Left renal pelvis (tissue), 4 donors: Measurements from ENCODE around the gene VPS16. TPM values are rescaled to one million over a fixed set of nuclear protein-coding genes. Genes with fewer than 3 reads are reported as not detected.
"Not testable (repeated sequence)": the region's sequence is repeated elsewhere in the genome, so short reads cannot be mapped to it uniquely, and the experiment has no call there.

Source experiments
- DNase-seq, 4 donors: peaks; one replicate each; pipeline ENCODE4 v3.0.0-alpha.2; 2013; ENCODE audit warnings: low read depth in 4 of 4, low spot score in 3 of 4
- polyA plus RNA-seq, 4 donors: library from polyadenylated mRNA; unstranded; fragments of 120-200 nt; gene quantifications; one replicate each; pipeline ENCODE4 v1.2.1, GENCODE V29; 2013; ENCODE audit not compliant: insufficient read length in 4 of 4

The VPS16 gene
- polyA plus RNA-seq, 4 donors, result 30.2 to 41.0 (median 37.3) TPM

DNA sequence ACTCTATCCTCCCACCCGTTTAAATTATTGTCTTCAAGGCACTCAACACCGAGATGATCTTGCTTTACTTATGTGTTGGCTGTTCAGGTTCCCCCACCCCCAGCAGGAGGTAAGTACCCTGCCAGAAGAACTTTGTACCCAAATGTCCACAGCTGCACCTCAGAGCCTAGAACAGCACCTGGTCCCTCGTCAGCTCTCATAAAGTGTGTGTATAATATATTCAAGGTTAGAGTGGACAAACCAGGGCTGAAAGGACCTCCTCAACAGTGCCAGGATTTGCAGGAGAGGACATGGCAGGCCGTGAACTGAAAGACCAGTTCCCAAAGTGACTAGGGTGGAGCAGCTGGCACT, 34.2 kb upstream of the VPS16 start:
- no peak for DNase-seq

DNA sequence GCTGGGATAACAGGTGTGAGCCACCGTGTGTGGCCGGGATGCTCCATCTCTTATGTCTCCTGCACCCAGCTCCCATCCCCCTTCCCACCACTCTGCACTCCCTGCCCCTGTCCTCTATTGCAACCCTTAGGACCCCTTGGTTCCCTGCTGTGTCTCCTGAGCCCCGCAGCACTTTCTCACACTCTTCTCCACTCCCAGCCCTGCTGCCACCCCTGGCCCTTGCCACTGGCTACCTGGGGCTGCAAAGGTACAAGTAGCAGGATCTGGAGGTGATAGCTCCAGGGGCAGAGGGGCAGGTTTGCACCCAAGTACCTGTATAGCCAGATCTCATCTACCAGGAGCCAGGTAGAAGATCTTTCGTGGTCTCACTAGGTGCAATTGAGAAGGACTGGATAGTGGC, 33.5 kb upstream of the VPS16 start:
- DNase-seq, result no peak

DNA sequence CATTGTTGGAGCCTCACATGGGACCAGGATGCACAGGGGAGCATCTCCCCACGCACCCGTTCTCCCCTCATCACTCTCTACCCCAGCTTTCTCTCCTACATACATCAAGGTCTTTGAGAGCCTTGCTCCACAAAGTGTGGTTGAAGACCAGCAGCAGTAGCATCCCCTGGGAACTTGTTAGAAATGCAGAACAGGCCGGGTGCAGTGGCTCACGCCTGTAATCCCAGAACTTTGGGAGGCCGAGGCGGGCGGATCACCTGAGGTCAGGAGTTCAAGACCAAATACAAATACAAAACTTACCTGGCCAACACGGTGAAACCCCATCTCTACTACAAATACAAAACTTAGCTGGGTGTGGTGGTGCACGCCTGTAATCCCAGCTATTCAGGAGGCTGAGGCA, 32.6 kb upstream of the VPS16 start:
- not testable (repeated sequence) for DNase-seq

DNA sequence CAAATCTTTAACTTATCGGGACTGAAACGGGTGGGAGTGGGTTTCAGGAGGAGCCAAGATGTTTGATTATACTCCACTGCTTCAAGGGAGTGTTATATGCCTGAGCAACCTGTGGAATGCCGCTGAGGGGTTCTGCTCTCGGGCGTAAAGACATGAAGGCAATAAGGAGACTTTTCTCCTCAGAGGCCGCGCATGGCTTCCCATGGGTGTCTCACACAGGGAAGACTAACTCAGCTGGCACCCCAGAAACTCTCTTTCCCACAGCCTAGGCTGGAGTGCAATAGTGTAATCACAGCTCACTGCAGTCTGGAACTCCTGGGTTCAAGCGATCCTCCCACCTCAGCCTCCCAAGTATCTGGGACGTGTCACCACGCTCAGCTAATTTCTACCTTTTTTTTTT, 30.9 kb upstream of the VPS16 start:
- DNase-seq, result no peak

DNA sequence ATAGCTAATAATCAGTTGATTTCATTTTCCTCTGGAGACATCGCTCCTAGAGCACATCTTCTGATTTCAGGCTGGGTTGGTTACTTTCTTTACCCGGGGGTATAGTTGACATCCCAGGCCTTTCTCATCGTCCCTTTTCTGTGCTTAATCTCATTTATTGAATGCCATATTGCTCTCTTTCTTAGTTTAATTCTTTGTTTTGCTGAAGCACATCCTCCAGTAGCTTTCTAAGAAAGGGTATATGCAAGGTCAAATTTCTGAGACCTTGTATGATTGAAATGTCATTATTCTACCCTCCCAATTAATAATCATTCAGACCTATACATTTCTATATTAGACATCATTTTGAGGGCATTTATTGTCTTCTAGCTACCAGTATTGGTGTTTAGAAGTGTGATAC, 28.4 kb upstream of the VPS16 start:
- no peak for DNase-seq

DNA sequence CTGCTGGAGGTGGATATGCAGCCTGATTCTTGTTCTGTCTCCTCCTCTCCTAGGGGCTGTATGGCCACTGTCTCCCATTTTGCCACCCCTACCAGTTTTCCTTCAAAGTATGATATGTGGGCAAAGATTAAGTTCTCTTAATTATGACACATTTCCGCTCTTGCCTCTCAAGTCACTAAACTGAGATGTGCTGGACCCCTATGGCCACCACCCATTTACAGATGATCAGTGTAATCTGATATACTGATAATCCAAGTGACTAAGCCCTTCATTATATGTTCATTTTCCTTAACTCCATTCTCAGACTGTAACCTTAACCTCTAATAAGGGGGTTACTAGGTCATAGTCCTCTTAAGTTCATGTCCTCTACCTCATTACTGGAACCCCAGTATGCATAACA, 26.5 kb upstream of the VPS16 start:
- no peak for DNase-seq

DNA sequence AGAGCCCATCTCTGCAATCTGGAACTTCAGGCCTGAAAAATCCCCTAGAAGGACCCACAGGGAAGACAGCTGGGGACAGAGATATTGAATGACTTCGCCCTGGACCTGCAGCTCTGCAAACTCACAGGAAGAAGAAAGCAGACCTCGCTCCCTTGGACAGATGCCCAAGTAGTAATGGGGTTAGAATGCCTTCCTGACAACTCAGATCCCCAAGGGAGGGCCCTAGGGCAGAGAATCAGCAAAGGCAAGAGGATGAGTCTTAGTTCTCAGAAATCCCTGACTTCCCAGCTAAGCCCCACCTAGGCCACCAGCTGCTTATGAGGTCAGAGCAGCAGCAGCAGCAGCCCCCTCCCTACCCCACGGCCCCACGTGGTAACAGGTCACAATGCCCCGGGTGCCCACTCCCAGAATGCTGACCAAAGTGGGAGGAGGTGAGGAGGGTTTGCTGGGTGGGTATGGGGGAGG, 25.9 kb upstream of the VPS16 start, which contains the start of gene C20orf141:
Gene C20orf141, plus strand, starts transcription at position 401 of the 465 bp plus-strand sequence. CDS start 198 bp downstream, outside the sequence.
- DNase-seq, result no peak

DNA sequence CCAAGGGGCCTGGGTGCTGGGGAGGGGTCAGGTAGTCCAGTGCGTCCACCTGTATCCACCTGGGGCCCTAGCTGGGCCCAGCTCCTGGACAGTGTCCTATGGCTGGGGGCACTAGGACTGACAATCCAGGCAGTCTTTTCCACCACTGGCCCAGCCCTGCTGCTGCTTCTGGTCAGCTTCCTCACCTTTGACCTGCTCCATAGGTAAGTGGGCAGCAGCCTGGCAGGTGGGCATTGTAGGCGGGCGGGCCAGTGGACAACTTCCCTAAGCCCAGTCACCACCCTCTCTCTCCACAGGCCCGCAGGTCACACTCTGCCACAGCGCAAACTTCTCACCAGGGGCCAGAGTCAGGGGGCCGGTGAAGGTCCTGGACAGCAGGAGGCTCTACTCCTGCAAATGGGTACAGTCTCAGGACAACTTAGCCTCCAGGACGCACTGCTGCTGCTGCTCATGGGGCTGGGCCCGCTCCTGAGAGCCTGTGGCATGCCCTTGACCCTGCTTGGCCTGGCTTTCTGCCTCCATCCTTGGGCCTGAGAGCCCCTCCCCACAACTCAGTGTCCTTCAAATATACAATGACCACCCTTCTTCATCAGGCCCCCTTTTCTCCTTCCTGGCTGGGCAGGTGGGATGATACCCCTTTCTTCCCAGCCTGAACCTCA, 25.2 kb upstream of the VPS16 start:
- no peak for DNase-seq

DNA sequence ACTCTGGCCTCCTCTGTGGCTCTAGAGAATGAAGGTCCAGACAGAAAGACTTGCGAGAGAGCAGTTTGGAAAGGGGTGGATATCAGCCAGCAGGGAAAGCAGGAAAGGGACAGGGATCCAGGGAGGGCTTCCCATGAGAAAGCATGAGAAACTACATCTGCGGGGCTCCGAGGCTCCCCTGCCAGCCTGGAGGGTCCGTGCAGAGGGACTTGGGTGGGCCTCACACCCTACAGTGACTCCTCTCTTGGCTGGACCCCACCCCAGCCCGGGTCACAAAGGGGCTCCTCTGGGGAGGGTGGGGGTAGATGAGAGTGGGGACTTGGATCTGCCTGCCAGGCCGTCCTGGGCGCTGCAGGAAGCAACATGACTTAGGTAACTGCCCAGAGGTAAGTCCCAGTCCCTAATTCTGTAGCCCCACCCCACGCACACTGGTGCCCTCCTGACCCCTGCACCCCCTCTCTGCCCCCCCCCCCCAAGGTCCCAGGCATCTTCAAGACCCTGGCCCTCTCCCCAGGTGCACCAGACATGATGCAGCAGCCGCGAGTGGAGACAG, 24.4 kb upstream of the VPS16 start, which contains the start of gene TMEM239:
Gene TMEM239, plus strand, starts transcription at position 335 of the 553 bp plus-strand sequence. Its CDS starts 191 bp downstream, at position 526.
- DNase-seq, result no peak

DNA sequence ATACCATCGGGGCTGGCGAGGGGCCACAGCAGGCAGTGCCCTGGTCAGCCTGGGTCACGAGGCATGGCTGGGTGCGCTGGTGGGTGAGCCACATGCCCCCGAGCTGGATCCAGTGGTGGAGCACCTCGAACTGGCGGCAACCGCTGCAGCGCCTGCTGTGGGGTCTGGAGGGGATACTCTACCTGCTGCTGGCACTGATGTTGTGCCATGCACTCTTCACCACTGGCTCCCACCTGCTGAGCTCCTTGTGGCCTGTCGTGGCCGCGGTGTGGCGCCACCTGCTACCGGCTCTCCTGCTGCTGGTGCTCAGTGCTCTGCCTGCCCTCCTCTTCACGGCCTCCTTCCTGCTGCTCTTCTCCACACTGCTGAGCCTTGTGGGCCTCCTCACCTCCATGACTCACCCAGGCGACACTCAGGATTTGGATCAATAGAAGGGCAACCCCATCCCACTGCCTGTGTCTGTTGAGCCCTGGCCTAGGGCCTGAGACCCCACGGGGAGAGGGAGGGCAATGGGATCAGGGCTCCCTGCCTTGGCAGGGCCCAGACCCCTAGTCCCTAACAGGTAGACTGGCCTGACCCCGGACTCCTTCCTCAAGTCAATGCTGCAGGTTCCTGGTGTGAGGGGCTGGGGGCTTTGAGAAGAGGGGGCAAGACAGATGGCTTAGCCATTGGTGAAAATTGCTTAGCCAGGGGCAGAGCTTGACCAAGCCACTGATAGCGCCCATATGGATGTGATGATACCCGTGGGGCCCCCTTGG, 23.8 kb upstream of the VPS16 start:
- no peak for DNase-seq

DNA sequence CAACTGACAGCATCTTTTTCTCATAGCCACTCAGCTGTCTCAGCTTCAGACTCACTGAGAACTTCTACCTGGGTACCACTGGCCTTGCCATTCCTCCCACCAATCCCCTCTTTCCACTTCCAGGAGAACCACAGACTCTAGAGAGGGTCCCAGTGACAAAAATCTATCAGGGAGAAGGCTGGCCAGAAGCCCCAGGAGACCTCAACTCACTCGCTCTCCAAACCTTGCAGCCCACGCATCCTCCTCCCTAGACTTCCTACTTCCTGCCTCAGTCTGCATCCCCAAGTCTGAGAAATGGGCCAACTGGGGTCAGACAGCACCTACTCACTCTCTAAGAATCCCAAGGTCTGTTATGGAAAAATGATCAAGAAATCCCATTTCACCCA, 23.2 kb upstream of the VPS16 start:
- DNase-seq, result no peak

DNA sequence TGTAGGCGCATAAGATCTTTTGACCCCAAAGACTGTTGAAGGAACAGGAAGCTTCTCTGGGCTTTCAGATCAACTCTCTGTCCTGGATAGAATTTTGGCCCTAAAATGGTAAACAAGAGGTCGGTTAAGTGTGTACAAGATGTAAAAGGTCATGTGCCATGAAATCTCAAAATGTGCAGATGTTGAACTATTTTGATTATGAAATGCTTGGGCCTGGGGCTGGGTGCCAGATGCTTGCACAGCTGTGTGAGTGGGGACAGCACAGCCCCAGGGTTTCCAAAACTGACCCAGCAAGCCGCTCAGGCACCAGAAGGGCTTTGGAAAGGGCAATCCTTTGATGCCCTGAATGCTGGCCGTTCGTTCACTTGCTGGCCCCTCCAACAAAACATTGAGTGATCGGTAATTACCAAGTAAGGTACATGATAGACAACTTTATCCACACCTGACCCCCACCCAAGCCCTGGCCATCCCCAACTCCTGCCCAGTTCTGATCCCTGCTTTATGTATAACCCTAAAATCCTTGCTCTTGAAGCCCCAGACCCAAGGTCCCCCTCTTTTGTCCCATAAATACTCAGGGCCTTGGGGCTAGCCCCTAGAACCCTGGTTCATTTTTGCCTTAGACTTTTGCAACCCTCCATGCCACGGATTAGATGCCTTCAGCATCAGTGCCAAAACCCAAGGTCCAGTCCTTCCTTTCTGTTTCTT, 22.5 kb upstream of the VPS16 start:
- no peak for DNase-seq

DNA sequence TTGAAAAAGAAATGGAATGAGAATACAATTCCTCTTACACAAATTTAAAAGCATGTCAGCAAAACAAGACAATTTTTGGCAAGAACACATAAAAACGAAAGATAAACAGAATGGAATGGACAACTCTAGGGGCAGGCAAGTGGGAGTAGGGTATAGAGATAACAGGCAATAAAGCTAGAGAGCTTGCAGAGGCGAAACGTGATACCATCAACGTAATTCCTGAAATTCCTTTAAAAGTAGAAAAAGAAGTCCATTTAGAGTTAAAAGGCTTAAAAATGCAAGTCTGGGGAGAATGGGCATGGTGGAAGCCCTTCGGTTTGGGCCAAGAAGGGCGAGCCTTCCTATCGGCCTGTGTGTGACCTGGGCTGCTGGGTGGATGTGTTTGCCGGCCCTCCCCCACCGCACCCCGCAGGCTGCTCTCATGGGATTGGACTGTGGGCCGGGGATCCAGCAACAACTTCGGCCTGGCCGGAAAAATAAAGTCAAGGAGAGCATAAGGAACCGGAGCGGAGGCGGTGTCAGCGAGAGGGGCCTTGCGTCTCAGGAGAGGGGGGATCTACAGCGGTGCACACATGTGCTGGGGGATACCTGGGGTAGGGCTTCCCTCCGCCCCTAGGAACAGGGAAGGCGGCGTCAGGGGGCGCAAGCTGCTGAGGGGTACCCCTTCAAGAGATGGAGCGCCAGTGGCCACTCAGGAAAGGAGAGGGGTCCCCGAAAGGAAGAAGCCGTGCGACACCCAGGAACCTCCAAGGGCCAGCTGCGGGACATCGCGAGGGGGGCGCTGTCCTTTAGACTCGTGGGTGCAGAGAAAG, 20.3 kb upstream of the VPS16 start:
- DNase-seq, result no peak

DNA sequence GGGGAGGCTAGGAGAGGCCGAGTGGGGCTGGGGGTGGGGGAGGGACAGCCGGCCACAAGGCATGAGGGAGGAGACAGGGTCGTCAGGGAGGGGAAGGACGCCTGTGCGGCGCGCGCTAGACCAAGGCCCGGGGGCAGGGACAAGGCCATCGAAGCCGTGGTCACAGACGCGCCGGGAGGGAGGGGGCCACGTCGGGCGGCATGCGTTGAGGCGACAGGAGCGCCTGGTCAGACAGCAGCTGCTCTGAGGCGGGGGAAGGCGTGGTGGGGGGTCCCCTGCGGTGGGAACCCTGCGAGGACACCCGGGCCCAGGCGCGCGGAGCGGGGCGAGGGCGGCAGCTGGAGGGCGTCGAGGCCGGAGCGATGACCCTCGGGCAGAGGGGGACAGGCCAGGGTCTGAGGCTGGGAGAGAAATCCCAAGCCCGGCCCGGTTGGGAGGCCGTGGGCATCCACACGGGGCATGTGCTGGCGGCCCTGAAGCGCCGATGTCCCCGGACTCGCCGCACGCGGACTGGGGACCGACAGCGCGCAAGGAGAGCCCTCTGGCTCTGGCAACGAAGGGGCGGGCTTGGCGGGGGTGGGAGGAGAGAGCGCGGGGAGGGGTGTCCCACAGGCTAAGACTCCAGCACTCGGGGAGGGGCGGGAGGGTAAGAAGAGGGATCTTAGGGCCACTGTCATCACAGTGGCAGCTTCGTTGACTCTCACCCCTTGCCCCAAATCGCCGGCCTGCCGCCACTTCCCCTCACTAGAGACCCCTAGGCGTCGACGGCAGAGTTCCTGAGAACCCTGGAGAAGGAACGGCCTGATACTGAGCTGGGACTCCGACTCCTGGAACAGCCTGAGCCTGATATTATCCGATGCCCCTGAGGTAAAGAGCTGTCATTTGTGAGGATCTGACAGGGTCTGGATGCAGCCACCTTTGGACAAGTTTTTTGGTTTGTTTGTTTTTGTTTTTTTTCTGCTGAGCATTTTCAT, 19.4 kb upstream of the VPS16 start:
- no peak for DNase-seq

DNA sequence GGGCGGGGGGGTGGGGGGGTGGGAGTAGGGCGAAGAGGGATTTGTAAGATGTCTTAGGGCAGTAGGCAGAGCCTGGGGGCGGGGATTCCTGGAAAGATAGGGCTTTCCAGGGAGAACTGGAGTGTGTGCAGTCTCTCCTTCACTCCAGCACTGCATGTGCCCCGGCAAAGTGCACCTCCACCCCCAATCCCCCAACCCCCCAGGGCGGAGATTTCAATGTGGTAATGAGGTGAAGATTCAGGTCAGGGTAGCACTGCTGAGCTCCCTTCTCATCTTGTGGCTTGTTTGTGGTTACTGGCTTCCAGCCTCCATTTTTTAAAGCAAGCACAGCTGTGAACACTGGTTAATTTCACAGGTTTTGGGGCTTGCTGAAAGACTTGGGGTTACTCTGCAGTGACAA, 18.5 kb upstream of the VPS16 start:
- DNase-seq, result no peak

DNA sequence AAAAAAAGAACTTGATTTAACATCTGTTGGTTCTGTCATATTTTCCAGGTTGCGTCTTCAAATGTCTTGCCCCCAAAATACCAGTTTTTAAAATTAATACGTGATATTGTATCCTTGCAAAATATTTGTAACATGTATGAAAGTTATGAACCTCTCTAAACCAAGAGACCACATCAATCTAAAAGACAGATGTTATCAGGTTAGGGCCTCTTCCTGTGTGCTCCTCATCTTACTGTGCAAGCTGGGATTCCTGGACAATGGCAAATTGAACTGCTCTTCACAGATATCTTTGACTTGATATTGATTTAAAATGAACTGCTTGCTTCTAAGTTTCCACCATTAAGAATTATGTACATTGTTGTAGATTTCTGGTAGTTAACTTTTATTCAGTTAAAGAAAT, 14.8 kb upstream of the VPS16 start:
- no peak for DNase-seq

DNA sequence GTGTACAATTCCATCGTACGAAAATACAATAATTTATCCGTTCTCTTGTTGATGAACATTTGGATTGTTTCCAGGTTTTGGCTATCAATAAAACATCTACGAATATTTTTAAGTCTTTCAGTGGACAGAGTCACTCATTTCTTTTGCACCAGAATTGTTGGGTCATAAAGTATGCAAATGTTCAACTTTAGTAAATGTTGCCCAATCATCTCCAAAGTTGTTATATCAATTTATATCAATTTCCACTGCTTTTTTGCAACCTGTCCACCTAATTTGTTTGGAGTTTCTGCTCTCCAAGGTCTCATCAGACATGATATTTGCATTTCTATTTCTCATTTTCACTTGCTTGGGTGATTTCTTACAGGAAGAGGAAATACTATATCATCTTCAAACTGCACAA, 13.9 kb upstream of the VPS16 start:
- DNase-seq, result no peak

DNA sequence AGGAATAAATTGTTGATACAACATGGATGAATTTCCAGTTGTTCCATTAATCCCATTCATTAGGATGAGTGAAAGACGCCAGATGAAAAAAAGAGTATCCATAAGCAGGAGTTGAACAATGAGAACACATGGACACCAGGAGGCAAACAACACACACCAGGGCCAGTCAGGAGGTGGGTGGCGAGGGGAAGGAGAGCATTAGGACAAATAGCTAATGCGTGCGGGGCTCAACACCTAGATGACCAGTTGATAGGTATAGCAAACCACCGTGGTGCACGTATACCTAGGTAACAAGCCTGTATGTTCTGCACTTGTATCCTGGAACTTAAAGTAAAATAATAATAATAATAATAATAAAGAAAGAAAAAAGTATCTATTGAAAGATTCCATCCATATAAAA, 11.2 kb upstream of the VPS16 start:
- no peak for DNase-seq

DNA sequence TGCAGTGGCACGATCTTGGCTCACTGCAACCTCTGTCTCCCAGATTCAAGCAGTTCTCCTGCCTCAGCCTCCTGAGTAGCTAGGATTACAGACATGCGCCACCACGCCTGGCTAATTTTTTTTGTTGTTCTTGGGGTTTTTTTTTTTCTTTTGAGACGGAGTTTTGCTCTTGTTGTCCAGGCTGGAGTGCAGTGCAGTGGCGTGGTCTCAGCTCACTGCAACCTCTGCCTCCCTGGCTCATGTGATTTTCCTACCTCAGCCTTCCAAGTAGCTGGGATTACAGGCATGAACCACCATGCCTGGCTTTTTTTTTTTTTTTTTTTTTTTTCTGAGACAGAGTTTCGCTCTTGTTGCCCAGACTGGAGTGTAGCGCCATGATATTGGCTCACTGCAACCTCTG, 9.3 kb upstream of the VPS16 start:
- DNase-seq, result not testable (repeated sequence)
